K562 (cell line): ENCODE results near the gene OR1B1. TPM values are rescaled to one million over a fixed set of nuclear protein-coding genes. Genes with fewer than 3 reads are reported as not detected.

Experiments
- ATAC-seq: fragments of 200-7000 bp; cut with Tn5 transposase; 3 replicates; pipeline ENCODE4 v1.9.1; 2020; ENCODE audit warnings: moderate library complexity
- BruUV-seq: library from RNA; stranded (reverse); fragments of 400-500 nt; replicated peaks from 2 replicates; lab custom pipeline; 2021; lab: Mats Ljungman, UMichigan
- CTCF ChIA-PET: fragments of 300-600 bp; formaldehyde crosslinking; extraction: SDS; loops from one replicate; lab custom pipeline; 2021; ENCODE audit warnings: low intra/inter-chr PET ratio; lab: Yijun Ruan, JAX
- POLR2A ChIA-PET: fragments of 300-600, 350-650 bp; sonication (Branson Sonifier 250); formaldehyde crosslinking; extraction: SDS; loops from one replicate; lab custom pipeline; 2021; ENCODE audit warnings: antibody characterized with exemption, inconsistent platforms; lab: Yijun Ruan, JAX
- DNase-seq, 4 experiments: peaks; one replicate each; pipeline versions ENCODE4 v3.0.0 to v3.0.0-alpha.2; 2011 to 2018; ENCODE audit warnings: low spot score in 3 of 4, mixed read lengths in 3 of 4; ENCODE audit errors: extremely low read depth in 1 of 4
- FAIRE-seq: peaks from 2 replicates; lab custom pipeline; 2011; peaks lifted over from hg19 to GRCh38; lab: Jason Lieb, UNC
- H2AFZ ChIP-seq: 2 replicates; pipeline ENCODE4 v1.6.0; 2011; ENCODE audit warnings: low read depth, low read length, control low read depth, inconsistent platforms
- H3K27ac ChIP-seq: fragments of 200-600 bp; 3 replicates; pipeline ENCODE4 v1.8.0; 2011; ENCODE audit warnings: low read depth, mild to moderate bottlenecking, control low read depth, inconsistent platforms, low read length, moderate library complexity, mixed read lengths; ENCODE audit errors: extremely low read depth
- H3K27me3 ChIP-seq, 2 experiments: fragments of 300-600 bp in 1 of 2; 2 replicates in 1 of 2; 3 replicates in 1 of 2; pipeline versions ENCODE4 v1.6.0 to v1.8.0; 2011; ENCODE audit warnings: inconsistent platforms in 2 of 2, low read length in 2 of 2, mild to moderate bottlenecking in 1 of 2, mixed read lengths in 1 of 2, moderate library complexity in 1 of 2; ENCODE audit not compliant: control insufficient read depth in 2 of 2, insufficient read depth in 2 of 2
- H3K36me3 ChIP-seq: fragments of 300-600 bp; 3 replicates; pipeline ENCODE4 v1.8.0; 2011; ENCODE audit warnings: mild to moderate bottlenecking, low read length, inconsistent platforms; ENCODE audit not compliant: control insufficient read depth, insufficient read depth
- H3K4me1 ChIP-seq, 2 experiments: fragments of 200-600 bp in 1 of 2; replicated peaks in 1 of 2; 2 replicates in 1 of 2; 3 replicates in 1 of 2; pipeline versions ENCODE4 v1.5.1 to v1.8.0; 2011; ENCODE audit warnings: inconsistent platforms in 2 of 2, low read length in 2 of 2, mild to moderate bottlenecking in 1 of 2, mixed read lengths in 1 of 2, moderate library complexity in 1 of 2; ENCODE audit not compliant: control insufficient read depth in 2 of 2, insufficient read depth in 2 of 2
- H3K4me2 ChIP-seq: 2 replicates; pipeline ENCODE4 v1.6.1; 2011; ENCODE audit warnings: low read length, control low read depth, inconsistent platforms, mixed read lengths; ENCODE audit not compliant: insufficient read depth
- H3K4me3 ChIP-seq: fragments of 200-600 bp; sonication (generic), shearing (Covaris generic); 2 replicates; pipeline ENCODE4 v1.5.1; 2016; ENCODE audit warnings: control low read depth, inconsistent platforms
- H3K79me2 ChIP-seq: fragments of 200-600 bp; 3 replicates; pipeline ENCODE4 v1.8.0; 2011; ENCODE audit warnings: low read length, inconsistent platforms; ENCODE audit not compliant: control insufficient read depth, insufficient read depth
- H3K9ac ChIP-seq, 2 experiments: 2 replicates each; pipeline versions ENCODE4 v1.6.0 to v1.6.1; 2011; ENCODE audit warnings: low read depth in 2 of 2, low read length in 2 of 2, control low read depth in 1 of 2, inconsistent platforms in 1 of 2, mild to moderate bottlenecking in 1 of 2, mixed read lengths in 1 of 2; ENCODE audit not compliant: insufficient read depth in 1 of 2
- H3K9me1 ChIP-seq: one replicate; pipeline ENCODE4 v1.6.0; 2011; ENCODE audit warnings: inconsistent platforms, mild to moderate bottlenecking, low read length, moderate library complexity; ENCODE audit not compliant: control insufficient read depth, insufficient read depth
- H3K9me3 ChIP-seq: replicated peaks from 2 replicates; pipeline ENCODE4 v1.5.1; 2011; ENCODE audit warnings: low read depth, low read length, inconsistent platforms; ENCODE audit not compliant: control insufficient read depth, insufficient read depth
- H4K20me1 ChIP-seq: replicated peaks from 2 replicates; pipeline ENCODE4 v1.6.1; 2011; ENCODE audit warnings: low read length, inconsistent platforms, mixed read lengths; ENCODE audit not compliant: control insufficient read depth, insufficient read depth
- CREB1 ChIP-seq, 2 experiments: sonication (generic) in 1 of 2; formaldehyde crosslinking in 1 of 2; IDR thresholded peaks; 2 replicates each; pipeline versions ENCODE4 v1.6.1 to v1.8.0; 2012 to 2022; ENCODE audit warnings: inconsistent platforms in 1 of 2, mild to moderate bottlenecking in 1 of 2, missing genetic modification reagents in 1 of 2, moderate library complexity in 1 of 2
- WGBS: fragments of 100-300 bp; shearing (Covaris generic); methylation state at CpG from one replicate; pipeline ENCODE4 v1.1.6; 2016; ENCODE audit warnings: low coverage, mixed read lengths; ENCODE audit not compliant: insufficient coverage; ENCODE audit errors: missing lambda C conversion rate; 5-methylcytosine and 5-hydroxymethylcytosine counted together
- in situ Hi-C: fragments of 300-500 bp; cut with MboI; formaldehyde crosslinking; loops from 4 replicates; pipeline ENCODE4 v1.15.0; 2018; ENCODE audit warnings: inconsistent platforms, mixed read lengths
- intact Hi-C: fragments of 100-400 bp; cut with micrococcal nuclease; formaldehyde crosslinking; loops from 2 replicates; pipeline ENCODE4 v1.14.2; 2022
- polyA plus RNA-seq, 8 experiments: library from polyadenylated mRNA; depleted of rRNA in 4 of 8; stranded (reverse) in 5 of 8; unstranded in 3 of 8; fragments of >200 nt; fragmentation: Nextera tagmentation in 2 of 8; fragmentation: Illumina TruSeq in 1 of 8; extraction: Ambion mirVana in 2 of 8; extraction: Trizol in 1 of 8; gene quantifications; 2 replicates each; pipeline versions ENCODE4 v1.2.1 to v1.2.3, GENCODE V29; 2011 to 2014; ENCODE audit warnings: inconsistent platforms in 1 of 8, missing spikeins in 1 of 8
- total RNA-seq, 7 experiments: library from RNA; depleted of rRNA in 6 of 7; stranded (reverse); fragments of >200 nt in 6 of 7; fragmentation: Illumina TruSeq in 2 of 7; extraction: Trizol in 2 of 7; gene quantifications; 2 replicates each; pipeline versions ENCODE4 v1.2.1 to v1.2.3, GENCODE V29; 2011 to 2021; ENCODE audit warnings: low replicate concordance in 1 of 7
- TF ChIP-seq, protein P1 (sequence below): sonication (generic); formaldehyde crosslinking; IDR thresholded peaks from 2 replicates; pipeline ENCODE4 v1.8.0; 2022; ENCODE audit warnings: missing genetic modification reagents, mild to moderate bottlenecking, borderline replicate concordance
- TF ChIP-seq, protein P2 (sequence below), 2 experiments: fragments of 450-650 bp in 1 of 2; sonication (generic) in 1 of 2; formaldehyde crosslinking in 1 of 2; IDR thresholded peaks; 2 replicates each; pipeline versions ENCODE4 v1.7.1 to v1.9.0; 2016 to 2022; ENCODE audit warnings: inconsistent platforms in 1 of 2, mild to moderate bottlenecking in 1 of 2, missing genetic modification reagents in 1 of 2
- TF ChIP-seq, protein P3 (sequence below), 2 experiments: fragments of 450-650 bp in 1 of 2; sonication (generic) in 1 of 2; formaldehyde crosslinking in 1 of 2; IDR thresholded peaks in 1 of 2; conservative IDR thresholded peaks in 1 of 2; 2 replicates each; pipeline versions ENCODE4 v1.6.1 to v1.8.1; 2016 to 2023; ENCODE audit warnings: mild to moderate bottlenecking in 2 of 2, moderate library complexity in 2 of 2, inconsistent platforms in 1 of 2, missing genetic modification reagents in 1 of 2

The OR1B1 gene
- total and polyA plus RNA-seq, 9 of the 15 experiments (the other 6 are each of a cell fraction or from before 2014, with no cell fraction given): not detected

DNA sequence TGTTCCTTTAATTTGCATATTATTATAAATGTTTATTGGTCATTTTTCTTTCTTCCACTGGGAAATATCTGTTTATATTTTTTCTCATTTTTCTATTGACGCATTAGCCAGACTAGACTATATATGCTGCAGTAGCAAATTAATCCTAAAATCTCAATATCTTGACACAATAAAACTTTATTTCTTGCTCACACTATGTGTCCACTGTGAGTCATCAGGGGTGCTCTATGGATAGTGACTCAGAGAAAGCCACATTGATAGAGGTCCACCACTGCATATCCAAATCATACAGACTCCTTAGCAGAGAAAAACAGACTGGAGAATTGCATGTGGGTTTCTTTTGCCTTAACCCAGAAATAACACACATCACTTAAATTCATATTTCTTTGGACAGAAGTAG lies 38.3 kb upstream of the OR1B1 start:
- in situ Hi-C loops: no loop called here

More for the DNA sequence above, 38.3 kb upstream of the OR1B1 start:
- WGBS: 6% methylated on average over 1 of the region's 1 CpG
- Histone ChIP-seq H3K27ac (no peak overlapping the region), H3K9me3 (no peaks in the 10 kb centered on the region), H3K4me2 (no peak overlapping the region), H3K79me2 (no peaks in the 10 kb centered on the region), H3K9me1 (no peaks in the 10 kb centered on the region), H3K27me3 (no peaks in the 10 kb centered on the region), H2AFZ (no peak overlapping the region), H3K36me3 (no peaks in the 10 kb centered on the region), H3K9ac (no peak overlapping the region), H4K20me1 (no peaks in the 10 kb centered on the region), H3K4me1 (no peaks in the 10 kb centered on the region), H3K4me3 (no peak overlapping the region)
- POLR2A ChIA-PET: no interaction called here
- FAIRE-seq: no peak
- intact Hi-C loops: no loop called here
- TF ChIP-seq, protein P1, sequence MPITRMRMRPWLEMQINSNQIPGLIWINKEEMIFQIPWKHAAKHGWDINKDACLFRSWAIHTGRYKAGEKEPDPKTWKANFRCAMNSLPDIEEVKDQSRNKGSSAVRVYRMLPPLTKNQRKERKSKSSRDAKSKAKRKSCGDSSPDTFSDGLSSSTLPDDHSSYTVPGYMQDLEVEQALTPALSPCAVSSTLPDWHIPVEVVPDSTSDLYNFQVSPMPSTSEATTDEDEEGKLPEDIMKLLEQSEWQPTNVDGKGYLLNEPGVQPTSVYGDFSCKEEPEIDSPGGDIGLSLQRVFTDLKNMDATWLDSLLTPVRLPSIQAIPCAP (CRISPR knock-in tag): no peak
- TF ChIP-seq, protein P2, sequence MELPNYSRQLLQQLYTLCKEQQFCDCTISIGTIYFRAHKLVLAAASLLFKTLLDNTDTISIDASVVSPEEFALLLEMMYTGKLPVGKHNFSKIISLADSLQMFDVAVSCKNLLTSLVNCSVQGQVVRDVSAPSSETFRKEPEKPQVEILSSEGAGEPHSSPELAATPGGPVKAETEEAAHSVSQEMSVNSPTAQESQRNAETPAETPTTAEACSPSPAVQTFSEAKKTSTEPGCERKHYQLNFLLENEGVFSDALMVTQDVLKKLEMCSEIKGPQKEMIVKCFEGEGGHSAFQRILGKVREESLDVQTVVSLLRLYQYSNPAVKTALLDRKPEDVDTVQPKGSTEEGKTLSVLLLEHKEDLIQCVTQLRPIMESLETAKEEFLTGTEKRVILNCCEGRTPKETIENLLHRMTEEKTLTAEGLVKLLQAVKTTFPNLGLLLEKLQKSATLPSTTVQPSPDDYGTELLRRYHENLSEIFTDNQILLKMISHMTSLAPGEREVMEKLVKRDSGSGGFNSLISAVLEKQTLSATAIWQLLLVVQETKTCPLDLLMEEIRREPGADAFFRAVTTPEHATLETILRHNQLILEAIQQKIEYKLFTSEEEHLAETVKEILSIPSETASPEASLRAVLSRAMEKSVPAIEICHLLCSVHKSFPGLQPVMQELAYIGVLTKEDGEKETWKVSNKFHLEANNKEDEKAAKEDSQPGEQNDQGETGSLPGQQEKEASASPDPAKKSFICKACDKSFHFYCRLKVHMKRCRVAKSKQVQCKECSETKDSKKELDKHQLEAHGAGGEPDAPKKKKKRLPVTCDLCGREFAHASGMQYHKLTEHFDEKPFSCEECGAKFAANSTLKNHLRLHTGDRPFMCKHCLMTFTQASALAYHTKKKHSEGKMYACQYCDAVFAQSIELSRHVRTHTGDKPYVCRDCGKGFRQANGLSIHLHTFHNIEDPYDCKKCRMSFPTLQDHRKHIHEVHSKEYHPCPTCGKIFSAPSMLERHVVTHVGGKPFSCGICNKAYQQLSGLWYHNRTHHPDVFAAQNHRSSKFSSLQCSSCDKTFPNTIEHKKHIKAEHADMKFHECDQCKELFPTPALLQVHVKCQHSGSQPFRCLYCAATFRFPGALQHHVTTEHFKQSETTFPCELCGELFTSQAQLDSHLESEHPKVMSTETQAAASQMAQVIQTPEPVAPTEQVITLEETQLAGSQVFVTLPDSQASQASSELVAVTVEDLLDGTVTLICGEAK (IDR thresholded peaks at IDR 0.05): peak; percentile 79
- TF ChIP-seq, protein P2 (CRISPR knock-in tag; IDR thresholded peaks at IDR 0.05): no peak
- TF ChIP-seq CREB1 (IDR thresholded peaks at IDR 0.05): no peak
- TF ChIP-seq CREB1 (CRISPR knock-in tag; IDR thresholded peaks at IDR 0.05): no peak
- TF ChIP-seq, protein P3, sequence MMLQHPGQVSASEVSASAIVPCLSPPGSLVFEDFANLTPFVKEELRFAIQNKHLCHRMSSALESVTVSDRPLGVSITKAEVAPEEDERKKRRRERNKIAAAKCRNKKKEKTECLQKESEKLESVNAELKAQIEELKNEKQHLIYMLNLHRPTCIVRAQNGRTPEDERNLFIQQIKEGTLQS (IDR thresholded peaks at IDR 0.05): peak; percentile 17; the same call in 1 of the 2 replicates
- TF ChIP-seq, protein P3 (CRISPR knock-in tag; conservative IDR thresholded peaks at IDR 0.05): no peak
- DNase-seq: no peak
- CTCF ChIA-PET: no interaction called here
- BruUV-seq: no TSS peak
- no peak for ATAC-seq
